Gastrocnemius medialis (tissue), 4 donors: ENCODE results near the gene RHEX. TPM values are rescaled to one million over a fixed set of nuclear protein-coding genes. Genes with fewer than 3 reads are reported as not detected.

ENCODE experiments used
- ATAC-seq, 2 donors: fragments of 150-250 bp; one replicate each; pipeline ENCODE4 v1.9.1; 2016
- DNase-seq, 2 donors: peaks; one replicate each; pipeline ENCODE4 v3.0.0-alpha.2; 2019
- H3K27ac ChIP-seq, 4 donors: fragments of 200-600 bp; sonication (generic); 1 replicate in 1 of 4; 2 replicates in 3 of 4; pipeline ENCODE4 v1.5.1; 2016 to 2018; ENCODE audit warnings: mild to moderate bottlenecking in 2 of 4, moderate library complexity in 1 of 4
- H3K27me3 ChIP-seq, 3 donors: fragments of 200-600 bp; sonication (generic) in 2 of 3; 1 replicate in 1 of 3; 2 replicates in 2 of 3; pipeline versions ENCODE4 v1.5.1 to v1.6.0; 2016 to 2019; ENCODE audit warnings: mild to moderate bottlenecking in 1 of 3, moderate library complexity in 1 of 3
- H3K36me3 ChIP-seq, 2 donors: fragments of 200-600 bp; sonication (generic) in 1 of 2; one replicate each; pipeline ENCODE4 v1.5.1; 2017 to 2018
- H3K4me1 ChIP-seq, 2 donors: fragments of 200-600 bp; sonication (generic) in 1 of 2; one replicate each; pipeline ENCODE4 v1.5.1; 2016 to 2017; ENCODE audit warnings: mild to moderate bottlenecking in 2 of 2
- H3K4me3 ChIP-seq, 4 donors: fragments of 200-600 bp; sonication (generic) in 3 of 4; 1 replicate in 1 of 4; 2 replicates in 3 of 4; pipeline ENCODE4 v1.5.1; 2016 to 2019; ENCODE audit warnings: mild to moderate bottlenecking in 2 of 4
- H3K9me3 ChIP-seq, 3 donors: fragments of 200-600 bp; sonication (generic) in 2 of 3; 1 replicate in 1 of 3; 2 replicates in 2 of 3; pipeline ENCODE4 v1.5.1; 2016 to 2019
- POLR2A ChIP-seq, 2 donors: fragments of 450-650 bp; IDR thresholded peaks; one replicate each; pipeline ENCODE4 v1.6.1; 2017; ENCODE audit warnings: antibody characterized with exemption in 2 of 2, mild to moderate bottlenecking in 2 of 2, moderate library complexity in 2 of 2
- in situ Hi-C, 4 donors: fragments of 200-750 bp; cut with MboI; loops; one replicate each; pipeline versions ENCODE4 v1.15.0 to v1.8.0; 2017; ENCODE audit warnings: low sequenced_read_pairs in 4 of 4
- intact Hi-C: fragments of 100-400 bp; cut with DNase I; formaldehyde crosslinking; loops from one replicate; pipeline ENCODE4 v1.15.1; 2023; ENCODE audit warnings: low total_unique reads
- total RNA-seq, 4 donors: library from RNA; depleted of rRNA; stranded (reverse); fragments of >200 nt; gene quantifications; one replicate each; pipeline versions ENCODE4 v1.1.0 to v1.2.3, GENCODE V29; 2016
- TF ChIP-seq, protein P1 (sequence below), 5 experiments: fragments of 450-650 bp in 3 of 5; fragments of 200-600 bp in 2 of 5; sonication (generic) in 2 of 5; IDR thresholded peaks in 4 of 5; conservative IDR thresholded peaks in 1 of 5; 1 replicate in 4 of 5; 2 replicates in 1 of 5; pipeline ENCODE4 v1.5.1; 2016 to 2019; ENCODE audit warnings: antibody characterized with exemption in 5 of 5, mild to moderate bottlenecking in 3 of 5, moderate library complexity in 3 of 5

The RHEX gene
- total RNA-seq, 4 donors from 2014 or later: not detected

DNA sequence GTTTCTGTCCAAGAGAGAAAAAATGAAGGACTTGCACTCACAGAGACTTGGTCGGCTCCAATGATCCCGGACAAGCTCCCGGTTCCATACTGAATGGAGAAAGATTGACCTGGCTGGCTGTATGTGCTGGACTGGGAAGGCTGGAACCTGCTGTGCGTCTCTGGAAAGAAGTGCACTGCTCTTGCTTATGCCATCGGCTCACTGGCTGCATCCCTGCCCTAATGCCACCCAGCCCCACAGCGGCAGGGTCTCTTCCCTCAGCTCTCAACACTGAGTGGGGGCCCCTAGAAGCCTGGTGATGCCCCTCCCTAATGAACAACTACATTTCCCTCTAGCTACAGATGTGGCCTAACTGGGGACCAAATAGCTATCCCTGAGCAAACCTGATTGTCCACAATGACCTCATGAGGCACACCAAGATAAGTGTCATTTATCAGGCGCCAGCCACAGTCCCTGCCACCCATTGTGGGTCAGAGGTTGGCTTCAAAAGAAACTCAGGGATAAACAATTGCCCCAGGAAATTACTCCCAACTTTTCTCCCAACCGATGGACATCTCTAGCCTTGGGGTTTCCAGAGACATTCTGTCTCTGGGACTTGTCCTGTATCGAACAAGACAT lies 31.9 kb upstream of the RHEX start:
- no peak for ATAC-seq
- no peaks in the 10 kb centered on the region for H3K27me3 ChIP-seq
- H3K4me1 ChIP-seq: no peaks in the 10 kb centered on the region
- DNase-seq: no peak
- H3K9me3 ChIP-seq: no peaks in the 10 kb centered on the region
- H3K27ac ChIP-seq: no peak overlapping the region
- intact Hi-C loops: no loop called here
- no peak overlapping the region for H3K4me3 ChIP-seq
- in situ Hi-C loops: no loop called here
- TF ChIP-seq, protein P1, sequence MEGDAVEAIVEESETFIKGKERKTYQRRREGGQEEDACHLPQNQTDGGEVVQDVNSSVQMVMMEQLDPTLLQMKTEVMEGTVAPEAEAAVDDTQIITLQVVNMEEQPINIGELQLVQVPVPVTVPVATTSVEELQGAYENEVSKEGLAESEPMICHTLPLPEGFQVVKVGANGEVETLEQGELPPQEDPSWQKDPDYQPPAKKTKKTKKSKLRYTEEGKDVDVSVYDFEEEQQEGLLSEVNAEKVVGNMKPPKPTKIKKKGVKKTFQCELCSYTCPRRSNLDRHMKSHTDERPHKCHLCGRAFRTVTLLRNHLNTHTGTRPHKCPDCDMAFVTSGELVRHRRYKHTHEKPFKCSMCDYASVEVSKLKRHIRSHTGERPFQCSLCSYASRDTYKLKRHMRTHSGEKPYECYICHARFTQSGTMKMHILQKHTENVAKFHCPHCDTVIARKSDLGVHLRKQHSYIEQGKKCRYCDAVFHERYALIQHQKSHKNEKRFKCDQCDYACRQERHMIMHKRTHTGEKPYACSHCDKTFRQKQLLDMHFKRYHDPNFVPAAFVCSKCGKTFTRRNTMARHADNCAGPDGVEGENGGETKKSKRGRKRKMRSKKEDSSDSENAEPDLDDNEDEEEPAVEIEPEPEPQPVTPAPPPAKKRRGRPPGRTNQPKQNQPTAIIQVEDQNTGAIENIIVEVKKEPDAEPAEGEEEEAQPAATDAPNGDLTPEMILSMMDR (IDR thresholded peaks at IDR 0.05 in 4 of 5, conservative IDR thresholded peaks at IDR 0.05 in 1 of 5): no peak
- TF ChIP-seq POLR2A (IDR thresholded peaks at IDR 0.05): no peak
- no peaks in the 10 kb centered on the region for H3K36me3 ChIP-seq

- DNase-seq: no peak
- ATAC-seq: no peak
These were observed 31.2 kb upstream of the RHEX start for GRCh38 chr1:206021626-206022365.

GRCh38 chr1:206022766-206023165 lies 30.2 kb upstream of the RHEX start:
- no peak for ATAC-seq
- DNase-seq: no peak
- Histone ChIP-seq H3K9me3 (no peaks in the 10 kb centered on the region), H3K27me3 (no peaks in the 10 kb centered on the region), H3K36me3 (no peaks in the 10 kb centered on the region), H3K4me3 (no peak overlapping the region), H3K27ac (no peak overlapping the region), H3K4me1 (no peaks in the 10 kb centered on the region)
- no peak for TF ChIP-seq POLR2A (IDR thresholded peaks at IDR 0.05)
- TF ChIP-seq, protein P1 (IDR thresholded peaks at IDR 0.05 in 4 of 5, conservative IDR thresholded peaks at IDR 0.05 in 1 of 5): no peak
- intact Hi-C loops: no loop called here
- in situ Hi-C loops: no loop called here

More at GRCh38 chr1:206021626-206022365, 31.2 kb upstream of the RHEX start:
- H3K4me1 ChIP-seq: no peaks in the 10 kb centered on the region
- H3K27ac ChIP-seq: no peak overlapping the region
- no peaks in the 10 kb centered on the region for H3K36me3 ChIP-seq
- H3K9me3 ChIP-seq: no peaks in the 10 kb centered on the region
- H3K4me3 ChIP-seq: no peak overlapping the region
- no peaks in the 10 kb centered on the region for H3K27me3 ChIP-seq
- TF ChIP-seq, protein P1 (IDR thresholded peaks at IDR 0.05 in 4 of 5, conservative IDR thresholded peaks at IDR 0.05 in 1 of 5): no peak
- TF ChIP-seq POLR2A (IDR thresholded peaks at IDR 0.05): no peak
- in situ Hi-C loops: no loop called here
- intact Hi-C loops: no loop called here

DNA sequence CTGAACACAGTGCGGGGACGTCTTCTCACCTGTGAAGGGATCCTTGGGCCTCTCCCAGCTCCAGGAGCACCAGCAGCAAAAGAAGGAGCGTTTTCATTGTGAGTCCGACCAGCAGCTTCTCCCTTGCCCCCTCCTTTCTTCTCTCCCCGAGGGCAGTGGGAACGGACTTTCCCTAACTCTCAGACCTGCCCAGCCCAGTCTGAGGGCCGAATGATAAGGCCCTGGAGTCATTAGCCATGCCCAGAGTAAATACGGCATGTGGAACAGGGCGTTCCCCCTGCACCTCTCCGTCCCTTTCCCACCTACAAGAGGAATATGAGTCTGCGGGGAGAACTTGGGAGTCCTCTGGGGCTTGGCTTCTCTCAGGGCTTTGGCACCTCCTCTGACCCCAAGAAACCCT lies 29.3 kb upstream of the RHEX start, which contains the start of gene CTSE:
Gene CTSE, minus strand, starts transcription at position 201 of the 400 bp plus-strand sequence. Its CDS starts 104 bp downstream, at position 97.
- no peaks in the 10 kb centered on the region for H3K27me3 ChIP-seq
- no peaks in the 10 kb centered on the region for H3K4me1 ChIP-seq
- intact Hi-C loops: no loop called here
- ATAC-seq (no peak), DNase-seq (no peak)
- H3K27ac ChIP-seq: no peak within 1 kb of the TSS
- in situ Hi-C loops: no loop called here
- no peaks in the 10 kb centered on the region for H3K9me3 ChIP-seq
- TF ChIP-seq, protein P1 (IDR thresholded peaks at IDR 0.05 in 4 of 5, conservative IDR thresholded peaks at IDR 0.05 in 1 of 5): no peak
- TF ChIP-seq POLR2A (IDR thresholded peaks at IDR 0.05): no peak
- no peaks in the 10 kb centered on the region for H3K36me3 ChIP-seq
- H3K4me3 ChIP-seq: no peak within 1 kb of the TSS
